ENCODE measurements around the gene KRT1.

KRT1 gene

DNA sequence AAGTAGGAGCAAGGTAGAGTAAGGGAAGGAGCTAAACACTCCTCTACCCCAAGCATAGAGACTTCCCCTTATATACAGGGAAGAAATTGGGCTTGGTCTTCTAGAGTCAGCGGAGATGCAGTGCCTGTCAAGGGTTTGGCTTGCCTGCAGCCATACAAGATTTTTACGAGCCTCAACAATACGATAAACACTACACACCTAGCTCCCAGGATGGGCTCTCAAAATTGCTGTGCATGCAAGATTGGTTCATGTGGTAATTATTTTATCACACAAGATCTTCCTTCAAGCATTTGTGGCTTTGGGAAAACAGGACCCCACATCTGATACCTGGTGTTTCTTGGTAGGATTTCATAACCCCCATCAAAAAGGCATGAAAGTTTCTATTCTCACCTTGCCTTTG is at the start of gene KRT1:
Gene KRT1, minus strand, starts transcription at position 45 of the 400 bp plus-strand sequence. CDS start 59 bp downstream, outside the sequence.
- in situ Hi-C loops (cut with HindIII; ENCODE audit: low sequenced_read_pairs) = no loop called here

DNA sequence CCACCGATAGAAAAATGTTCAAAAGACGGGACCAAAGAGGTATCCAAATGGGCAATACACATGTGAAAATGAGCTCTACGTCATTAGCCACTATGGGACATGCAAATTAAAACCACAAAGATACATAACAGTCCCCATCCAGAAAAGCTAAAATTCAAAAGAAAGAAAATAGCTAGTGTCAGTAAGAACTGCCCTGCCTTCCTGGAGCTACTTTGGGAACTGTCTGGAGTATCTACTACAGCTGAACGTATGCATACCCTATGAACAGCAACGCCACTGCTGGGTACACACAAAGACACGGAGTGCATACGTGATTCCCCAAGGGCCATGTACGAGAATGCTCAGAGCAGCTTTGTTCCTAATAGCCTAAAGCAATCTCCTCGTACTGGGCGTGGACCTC is 48.9 kb upstream of the KRT1 start:
- in situ Hi-C loops (cut with HindIII; ENCODE audit: low sequenced_read_pairs) = no loop called here

DNA sequence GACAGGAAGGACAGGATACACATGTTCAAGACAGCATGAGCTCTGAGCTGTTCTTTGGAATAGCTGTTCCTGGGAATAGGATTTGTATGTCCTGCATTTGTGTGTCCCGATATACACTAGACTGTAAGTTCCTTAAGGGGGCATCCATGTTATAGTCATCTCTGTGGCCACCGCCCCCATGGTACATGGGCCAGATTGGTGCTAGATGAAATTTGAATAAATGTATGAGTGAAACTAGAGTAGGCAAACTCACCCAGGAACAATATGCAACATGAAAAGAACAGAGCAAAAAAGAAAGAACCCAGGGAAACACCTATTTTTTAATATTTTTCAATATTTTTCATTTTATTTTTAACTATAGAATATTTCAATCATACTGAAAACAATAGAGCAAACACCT is 48.2 kb upstream of the KRT1 start:
- in situ Hi-C loops (cut with HindIII; ENCODE audit: low sequenced_read_pairs) = no loop called here

DNA sequence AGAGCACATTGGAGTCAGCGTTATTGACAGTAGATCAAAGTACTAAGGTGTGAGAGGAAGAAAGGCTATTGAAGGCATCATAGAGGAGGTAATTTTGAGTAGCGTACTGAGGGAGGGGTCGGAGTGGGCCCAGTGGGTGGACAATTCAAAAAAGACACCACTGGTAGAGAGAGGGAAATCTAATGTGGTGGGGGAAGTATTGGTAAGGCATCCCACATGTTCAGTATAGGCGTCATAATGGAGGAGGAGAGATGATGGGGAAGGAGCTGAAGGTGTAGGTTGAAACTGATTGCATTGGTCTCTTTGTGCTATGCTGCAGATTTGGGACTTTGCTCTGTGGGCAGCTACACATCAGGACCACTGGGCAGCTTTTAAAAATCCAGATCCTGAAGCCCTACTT is 46.8 kb upstream of the KRT1 start:
- in situ Hi-C loops (cut with HindIII; ENCODE audit: low sequenced_read_pairs) = no loop called here

DNA sequence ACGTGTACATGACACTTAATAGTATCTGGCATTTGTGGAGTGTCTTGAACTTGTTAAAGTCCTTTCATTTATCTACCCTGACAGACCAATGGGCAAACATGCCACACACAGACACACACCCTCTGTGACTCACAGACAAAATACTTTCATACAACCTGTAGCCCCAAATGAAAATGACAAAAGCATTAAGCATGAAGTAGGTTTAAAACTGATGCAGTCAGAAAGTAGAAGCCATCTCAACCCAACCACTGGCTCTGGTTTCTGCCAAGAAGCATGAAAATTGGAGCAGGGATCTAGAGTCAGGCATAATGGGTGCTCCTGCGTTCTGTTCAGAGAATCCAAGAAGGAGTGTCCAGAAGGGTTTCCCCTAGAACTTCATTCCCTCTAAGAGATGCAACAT is 46.2 kb upstream of the KRT1 start:
- in situ Hi-C loops (cut with HindIII; ENCODE audit: low sequenced_read_pairs) = no loop called here

DNA sequence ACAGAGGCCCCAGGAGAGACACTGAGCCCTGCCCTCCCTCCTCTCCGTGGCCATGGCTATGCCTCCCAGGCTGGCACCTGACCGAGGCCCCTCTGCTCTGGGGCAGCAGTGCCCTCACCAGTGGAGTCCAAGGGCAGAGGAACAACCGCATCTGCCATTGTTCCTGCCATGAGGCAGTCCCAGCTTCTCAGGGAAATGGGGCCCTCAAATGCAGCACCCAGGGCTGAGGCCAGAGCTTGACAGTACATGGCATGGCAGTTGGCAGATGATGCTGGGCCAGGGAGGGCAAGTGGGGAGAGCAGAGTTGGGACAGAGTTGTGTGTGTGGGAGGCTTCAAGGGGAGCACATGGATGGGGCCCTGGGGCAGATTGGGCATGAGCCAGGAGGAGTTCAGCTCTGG is 44.2 kb upstream of the KRT1 start:
- in situ Hi-C loops (cut with HindIII; ENCODE audit: low sequenced_read_pairs) = loop anchor here (25.0 kb wide), 1 partner anchor 138 kb away; no protein-coding TSS in a partner anchor

DNA sequence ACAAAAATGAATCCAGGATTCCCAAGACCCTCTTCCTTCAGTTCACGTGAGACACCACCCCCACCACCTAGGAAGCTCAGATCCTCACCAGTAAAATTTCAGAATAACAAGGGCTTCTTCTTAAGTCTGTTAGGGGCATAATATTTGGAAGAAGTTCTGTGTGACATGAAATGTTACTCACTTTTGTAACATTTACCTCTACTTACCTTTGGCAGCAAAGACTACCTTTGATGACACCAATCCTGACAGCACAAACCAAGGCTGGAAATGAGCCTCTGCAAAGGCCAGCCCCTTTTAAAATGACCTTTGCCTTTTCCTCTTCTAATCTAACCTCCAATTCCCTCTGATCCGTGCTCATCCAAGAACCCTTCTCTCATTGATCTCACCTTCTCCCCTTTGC is 42.5 kb upstream of the KRT1 start:
- in situ Hi-C loops (cut with HindIII; ENCODE audit: low sequenced_read_pairs) = loop anchor here (25.0 kb wide), 1 partner anchor 140 kb away; no protein-coding TSS in a partner anchor

DNA sequence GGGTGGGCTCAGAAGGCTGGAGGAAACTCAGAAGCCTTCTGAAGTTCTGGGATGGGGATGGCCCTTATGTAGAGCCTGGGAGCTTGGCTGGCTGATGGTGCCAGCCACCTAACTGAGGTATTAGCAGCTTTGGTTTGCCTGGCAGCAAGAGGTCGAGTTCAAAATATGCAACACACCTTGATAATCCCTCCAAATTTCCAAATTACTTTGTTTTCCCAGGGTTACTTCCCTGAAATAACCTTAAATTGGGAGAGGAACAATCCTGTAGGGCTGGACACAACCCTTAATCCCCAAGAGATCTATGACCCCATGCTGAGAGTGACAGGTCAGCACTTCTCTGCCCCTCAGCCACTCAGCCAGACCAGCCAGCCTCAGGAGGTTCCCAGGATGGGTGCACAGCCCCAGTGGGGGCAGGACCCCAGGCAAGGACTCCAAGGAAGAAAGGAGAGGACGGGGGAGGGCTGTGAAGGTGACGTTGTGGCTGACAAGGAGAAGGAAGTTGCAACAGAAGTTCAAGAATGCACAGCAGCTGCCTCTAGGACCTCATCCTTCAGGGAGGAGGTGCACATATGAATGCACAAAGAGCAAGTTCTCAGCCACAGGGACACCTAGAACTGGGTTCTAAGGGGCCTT is 41.7 kb upstream of the KRT1 start:
- in situ Hi-C loops (cut with HindIII; ENCODE audit: low sequenced_read_pairs) = loop anchor here (25.0 kb wide), 1 partner anchor 140 kb away; no protein-coding TSS in a partner anchor

DNA sequence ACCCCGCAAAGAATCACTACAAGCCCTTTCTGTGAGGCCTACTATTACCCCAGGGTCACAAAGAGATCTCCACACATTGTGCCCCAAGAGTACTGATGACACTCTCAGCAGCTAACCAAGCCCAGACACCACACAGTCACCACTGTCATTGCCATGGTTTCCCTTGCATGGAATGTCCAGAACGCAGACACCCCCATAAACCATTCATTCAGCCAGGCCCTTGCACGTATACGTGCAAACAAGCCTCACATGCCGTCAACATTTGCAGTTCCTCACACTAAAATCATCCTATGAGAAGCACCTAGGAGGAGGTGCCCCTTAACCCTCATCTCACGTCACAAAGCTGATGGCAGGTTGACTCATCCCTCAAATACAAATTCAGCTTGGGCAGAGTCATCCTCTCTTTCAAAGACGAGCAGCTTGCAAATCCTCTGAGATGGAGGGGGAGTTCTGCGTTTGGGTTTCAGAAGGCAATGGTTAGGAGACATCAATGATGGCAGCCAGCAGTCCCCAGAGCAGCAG is 40.2 kb upstream of the KRT1 start:
- in situ Hi-C loops (cut with HindIII; ENCODE audit: low sequenced_read_pairs) = loop anchor here (25.0 kb wide), 1 partner anchor 142 kb away; no protein-coding TSS in a partner anchor

DNA sequence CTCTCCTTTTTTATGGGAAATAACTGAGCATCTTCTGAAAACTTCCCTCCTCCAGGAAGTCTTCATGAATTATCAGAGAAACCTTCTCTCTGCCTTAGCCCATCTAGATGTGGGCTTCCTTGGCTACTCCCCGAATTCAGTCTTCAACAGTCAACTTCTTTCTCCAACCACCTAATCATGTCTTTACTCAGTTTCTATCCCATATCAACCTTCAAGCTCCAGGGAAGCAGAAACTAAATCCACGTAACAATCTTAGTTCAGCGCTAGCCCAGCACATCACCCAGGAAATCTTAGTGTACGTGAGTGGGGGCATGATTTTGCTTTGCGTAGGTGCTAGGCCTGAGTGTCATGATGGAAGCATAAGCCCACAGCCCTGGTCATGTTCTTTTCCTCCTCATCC is 35.9 kb upstream of the KRT1 start:
- in situ Hi-C loops (cut with HindIII; ENCODE audit: low sequenced_read_pairs) = loop anchor here (5.0 to 25.0 kb wide), 4 partner anchors 41 to 146 kb away; partner anchors contain the start of gene KRT3

DNA sequence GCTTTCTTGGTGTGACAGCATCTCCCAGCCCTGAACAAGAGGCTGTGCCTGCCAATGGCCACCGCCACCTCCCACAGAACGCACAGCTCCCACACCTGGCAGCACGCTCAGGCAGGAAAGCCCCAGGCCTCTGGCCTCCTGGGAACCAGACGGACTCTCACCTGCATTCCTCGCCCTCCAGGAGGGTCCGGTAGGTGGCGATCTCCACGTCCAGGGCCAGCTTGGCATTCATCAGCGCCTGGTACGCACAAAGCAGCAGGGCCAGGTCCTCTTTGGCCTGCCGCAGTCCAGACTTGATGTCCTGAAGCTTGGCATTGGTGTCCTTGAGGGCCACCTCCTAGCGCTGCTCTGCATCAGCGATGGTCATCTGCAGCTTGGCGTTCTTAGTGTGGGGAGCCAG is 35.2 kb upstream of the KRT1 start:
- in situ Hi-C loops (cut with HindIII; ENCODE audit: low sequenced_read_pairs) = loop anchor here (5.0 to 25.0 kb wide), 4 partner anchors 42 to 147 kb away; partner anchors contain the start of gene KRT3

DNA sequence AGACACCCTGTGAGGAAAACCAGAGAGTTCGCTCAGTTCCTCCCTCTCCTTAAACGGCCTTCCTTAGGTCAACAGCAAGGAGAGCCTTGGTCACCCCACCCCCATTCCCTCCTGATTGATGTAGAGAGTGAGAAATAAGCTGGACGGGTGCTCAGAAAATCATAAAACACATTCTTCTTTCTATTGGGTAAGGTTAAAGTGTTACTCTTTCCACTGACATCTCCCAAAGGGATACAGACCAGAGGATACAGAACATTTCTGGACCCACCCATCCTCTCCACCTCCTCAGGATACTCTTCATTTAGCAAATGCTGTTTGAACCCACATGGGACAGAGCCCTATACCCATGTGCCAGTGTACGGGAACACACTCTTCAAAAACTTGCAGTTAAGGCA is 34.7 kb upstream of the KRT1 start:
- in situ Hi-C loops (cut with HindIII; ENCODE audit: low sequenced_read_pairs) = loop anchor here (5.0 to 25.0 kb wide), 4 partner anchors 42 to 147 kb away; partner anchors contain the start of gene KRT3

DNA sequence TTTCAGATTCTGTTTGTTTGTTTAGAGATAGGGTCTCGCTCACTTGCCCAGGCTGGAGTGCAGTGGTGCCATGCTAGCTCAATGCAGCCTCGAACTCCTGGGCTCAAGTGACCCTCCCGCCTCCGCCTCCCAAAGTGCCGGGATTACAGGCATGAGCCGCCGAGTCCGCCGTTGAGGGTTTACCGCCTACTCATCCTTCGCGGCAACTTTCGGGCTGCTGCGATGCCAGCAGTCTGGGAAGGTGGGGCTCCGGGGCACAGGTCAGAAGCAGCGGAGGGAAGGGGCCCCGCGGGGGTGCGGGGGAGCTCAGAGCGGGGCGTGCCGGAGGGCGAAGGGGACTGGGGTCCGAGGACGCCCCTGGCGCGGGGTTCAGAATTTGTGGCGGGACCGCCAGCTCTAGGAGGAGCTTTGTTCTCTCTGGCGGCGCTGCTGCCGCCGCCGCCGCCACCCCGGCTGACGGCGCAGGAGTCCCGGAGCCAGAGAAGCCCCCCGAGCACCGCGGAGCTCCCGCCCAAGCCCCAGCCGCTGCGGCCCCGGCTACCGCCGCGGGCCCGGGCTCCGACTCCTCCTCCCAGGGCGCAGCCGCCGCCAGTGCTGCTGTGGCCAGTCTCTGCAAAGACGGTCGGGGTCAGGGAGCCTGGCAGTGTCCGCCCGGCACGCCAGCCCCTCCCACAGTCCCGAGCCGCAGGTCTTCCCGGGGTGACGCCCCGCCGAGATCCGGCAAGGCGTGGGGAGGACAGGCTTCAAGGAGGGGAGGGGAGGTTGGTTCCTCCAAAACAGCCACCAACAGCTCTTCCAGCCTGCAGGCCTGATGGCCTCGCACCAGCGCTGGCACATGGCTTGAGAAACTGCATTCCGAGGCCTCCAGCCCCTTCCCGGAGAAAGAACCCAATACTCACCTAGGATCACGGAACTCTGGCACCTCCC is 34.0 kb upstream of the KRT1 start:
- in situ Hi-C loops (cut with HindIII; ENCODE audit: low sequenced_read_pairs) = loop anchor here (25.0 kb wide), 1 partner anchor 148 kb away; no protein-coding TSS in a partner anchor

DNA sequence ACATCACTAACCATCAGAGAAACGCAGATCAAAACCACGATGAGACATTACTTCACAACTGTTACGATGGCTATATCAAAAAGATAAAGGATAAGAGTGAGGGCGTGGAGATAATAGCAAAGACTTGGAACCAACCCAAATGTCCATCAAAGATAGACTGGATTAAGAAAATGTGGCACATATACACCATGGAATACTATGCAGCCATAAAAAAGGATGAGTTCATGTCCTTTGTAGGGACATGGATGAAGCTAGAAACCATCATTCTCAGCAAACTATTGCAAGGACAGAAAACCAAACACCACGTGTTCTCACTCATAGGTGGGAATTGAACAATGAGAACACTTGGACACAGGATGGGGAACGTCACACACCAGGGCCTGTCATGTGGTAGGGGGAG is 31.9 kb upstream of the KRT1 start:
- in situ Hi-C loops (cut with HindIII; ENCODE audit: low sequenced_read_pairs) = loop anchor here (25.0 kb wide), 1 partner anchor 150 kb away; no protein-coding TSS in a partner anchor

DNA sequence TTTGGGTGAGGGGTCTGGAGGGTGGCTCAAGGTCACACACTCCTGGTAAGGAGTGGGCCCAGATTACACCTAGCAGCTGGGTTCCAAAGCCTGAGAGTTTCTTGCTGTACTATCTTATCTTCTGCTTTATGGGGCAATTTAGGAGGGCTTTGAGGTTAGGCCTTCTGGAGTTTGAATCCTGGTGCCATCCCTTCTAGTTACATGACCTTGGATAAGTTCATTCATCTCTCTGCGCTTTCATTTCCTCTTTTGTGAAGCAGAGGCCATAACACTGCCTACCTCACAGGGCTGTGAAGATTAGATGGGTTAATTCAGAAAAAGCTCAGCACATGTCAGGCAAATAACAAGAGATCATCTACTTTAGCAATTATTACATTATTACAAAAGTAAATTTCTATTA is 30.5 kb upstream of the KRT1 start:
- in situ Hi-C loops (cut with HindIII; ENCODE audit: low sequenced_read_pairs) = loop anchor here (25.0 kb wide), 1 partner anchor 152 kb away; no protein-coding TSS in a partner anchor

DNA sequence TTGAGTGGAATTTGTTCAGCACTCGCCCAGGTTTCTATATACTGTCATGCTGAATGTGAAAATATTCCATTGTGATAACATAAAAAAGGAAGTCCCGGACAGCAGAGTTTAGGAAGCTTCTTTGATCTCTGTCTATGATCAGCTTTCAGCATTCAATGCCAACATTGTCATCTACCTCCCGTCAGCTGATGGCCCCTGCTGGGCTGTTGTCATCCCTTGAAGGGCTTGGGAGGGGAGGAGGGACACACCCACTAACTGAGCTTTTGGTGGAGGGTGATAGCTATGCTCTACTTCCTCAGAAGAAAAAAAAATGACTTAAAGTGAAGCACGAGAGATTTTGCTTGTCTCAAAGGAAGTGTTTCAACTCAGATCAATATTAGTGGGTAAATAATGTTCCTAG is 27.8 kb upstream of the KRT1 start:
- in situ Hi-C loops (cut with HindIII; ENCODE audit: low sequenced_read_pairs) = loop anchor here (25.0 kb wide), 1 partner anchor 154 kb away; no protein-coding TSS in a partner anchor

DNA sequence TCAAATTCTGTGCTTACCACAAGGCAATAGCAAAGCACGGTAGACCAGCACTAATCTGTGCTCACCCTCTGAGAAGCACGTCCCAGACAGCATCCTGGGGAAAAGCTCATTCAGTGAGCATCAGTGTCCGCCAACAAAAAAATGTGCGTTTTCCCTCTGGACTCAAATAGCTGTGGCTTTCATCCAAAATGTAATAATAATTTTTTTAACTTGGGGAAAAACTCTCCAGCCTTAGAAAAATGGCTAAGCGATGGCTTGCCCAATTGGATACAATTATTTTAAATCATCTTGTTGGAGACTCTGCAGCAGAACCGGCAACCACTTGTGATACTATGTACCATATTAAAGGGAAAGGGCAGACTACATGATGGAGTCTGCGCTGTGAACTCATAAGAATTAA is 24.3 kb upstream of the KRT1 start:
- in situ Hi-C loops (cut with HindIII; ENCODE audit: low sequenced_read_pairs) = loop anchor here (25.0 kb wide), 1 partner anchor 158 kb away; no protein-coding TSS in a partner anchor

DNA sequence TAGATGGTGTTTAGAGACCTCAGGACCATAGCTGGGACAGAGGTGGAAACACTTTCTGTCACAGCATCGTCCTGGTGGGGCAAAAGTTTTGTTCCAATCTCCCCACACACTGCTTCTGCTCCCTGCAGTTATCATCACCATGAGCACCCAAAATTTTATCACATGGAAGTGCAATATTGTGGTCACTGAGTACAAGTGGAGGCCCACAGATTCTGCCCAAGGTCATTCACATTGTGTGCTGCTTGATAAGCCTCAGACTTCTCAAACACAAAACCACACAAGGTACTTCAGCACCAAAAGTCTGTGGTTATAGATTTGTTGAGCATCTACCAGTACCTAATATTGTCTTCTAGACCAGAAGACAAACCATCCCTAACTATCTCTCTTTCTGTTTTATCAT is 23.7 kb upstream of the KRT1 start:
- in situ Hi-C loops (cut with HindIII; ENCODE audit: low sequenced_read_pairs) = loop anchor here (25.0 kb wide), 1 partner anchor 158 kb away; no protein-coding TSS in a partner anchor

DNA sequence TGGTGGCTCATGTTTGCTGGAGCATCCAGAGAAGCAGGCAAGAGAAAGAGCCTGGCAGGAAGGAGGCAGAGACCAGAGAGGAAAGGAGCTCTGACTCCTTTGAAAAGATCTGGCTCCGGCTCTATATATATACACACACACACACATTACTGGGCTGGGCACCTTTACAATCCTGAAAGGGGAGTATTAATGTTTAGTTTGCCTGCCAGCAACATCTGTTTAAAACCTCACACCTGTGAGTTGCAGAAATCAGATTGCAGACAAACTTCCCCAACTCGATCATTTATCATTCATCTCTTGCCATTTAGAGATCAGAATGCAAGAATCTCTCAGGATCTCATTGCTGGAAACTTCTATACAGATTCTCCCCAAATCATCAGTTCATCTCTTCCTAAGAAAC is 23.2 kb upstream of the KRT1 start, which contains the start of gene KRT77:
Gene KRT77, minus strand, starts transcription at position 101 of the 400 bp plus-strand sequence. Its CDS starts 90 bp downstream, at position 11.
- in situ Hi-C loops (cut with HindIII; ENCODE audit: low sequenced_read_pairs) = loop anchor here (25.0 kb wide), 1 partner anchor 159 kb away; no protein-coding TSS in a partner anchor

DNA sequence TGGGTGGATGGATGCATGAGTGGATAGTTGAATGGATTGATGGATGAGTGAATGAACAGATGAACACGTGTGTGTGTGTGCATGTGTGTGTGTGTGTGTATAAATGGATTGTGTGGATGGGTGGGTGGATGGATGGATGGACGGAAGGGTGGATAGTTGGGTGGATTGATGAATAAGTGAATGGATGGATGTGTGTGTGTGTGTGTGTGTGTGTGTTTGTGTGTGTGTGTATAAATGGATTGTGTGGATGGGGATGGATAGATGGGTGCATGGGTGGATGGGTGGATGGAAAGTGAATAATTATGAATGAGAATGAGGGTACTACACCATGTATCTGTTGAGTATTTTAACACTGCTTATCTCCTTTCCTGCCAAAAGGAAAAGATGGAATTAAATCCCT is 22.1 kb upstream of the KRT1 start:
- in situ Hi-C loops (cut with HindIII; ENCODE audit: low sequenced_read_pairs) = loop anchor here (25.0 kb wide), 1 partner anchor 160 kb away; no protein-coding TSS in a partner anchor

DNA sequence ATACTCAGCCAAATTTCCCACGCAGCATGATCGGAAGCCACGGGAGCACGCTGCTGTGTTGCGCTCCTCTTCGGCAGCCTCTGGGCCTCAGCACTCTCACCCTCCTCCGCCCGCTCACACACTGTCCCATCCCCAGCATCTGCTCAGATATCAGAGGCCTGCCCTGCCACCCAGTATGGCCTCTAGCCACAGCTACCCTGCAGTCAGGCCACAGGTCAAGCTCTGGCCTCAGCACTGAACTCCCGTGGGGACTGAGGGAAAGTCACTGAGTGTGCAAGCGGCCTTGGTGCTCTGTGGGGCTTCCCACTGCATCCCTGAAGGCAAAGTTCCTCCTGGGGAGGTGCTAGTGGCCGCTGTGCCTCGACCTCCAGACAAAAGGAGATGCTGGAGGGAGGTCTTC is 21.1 kb upstream of the KRT1 start:
- in situ Hi-C loops (cut with HindIII; ENCODE audit: low sequenced_read_pairs) = loop anchor here (25.0 kb wide), 1 partner anchor 161 kb away; no protein-coding TSS in a partner anchor

Measured in endothelial cell of hepatic sinusoid (primary cell).